Aorta (tissue), 5 donors: ENCODE results near the gene GTF2H3. TPM values are rescaled to one million over a fixed set of nuclear protein-coding genes. Genes with fewer than 3 reads are reported as not detected.
A peak's percentile ranks its signal among the peaks of the same experiment; 100 is the strongest.
"Not testable (repeated sequence)": the region's sequence is repeated elsewhere in the genome, so short reads cannot be mapped to it uniquely, and the experiment has no call there.

Experiments used
- ATAC-seq: fragments of 200-7000 bp; cut with Tn5 transposase; one replicate; pipeline ENCODE4 v1.9.1; 2022; ENCODE audit warnings: moderate library complexity; ENCODE audit not compliant: low FRiP score
- DNase-seq, 2 donors: peaks; one replicate each; pipeline ENCODE4 v3.0.0-alpha.2; 2020
- H3K27ac ChIP-seq, 2 donors: one replicate each; pipeline ENCODE4 v1.5.1; 2013; ENCODE audit warnings: low read length in 2 of 2, mild to moderate bottlenecking in 2 of 2, moderate library complexity in 2 of 2, control low read depth in 1 of 2, inconsistent platforms in 1 of 2, low read depth in 1 of 2
- H3K27me3 ChIP-seq, 2 donors: one replicate each; pipeline ENCODE4 v1.6.1; 2013; ENCODE audit warnings: control low read depth in 1 of 2, low read length in 1 of 2, mild to moderate bottlenecking in 1 of 2, moderate library complexity in 1 of 2; ENCODE audit not compliant: insufficient read depth in 2 of 2, control insufficient read depth in 1 of 2
- H3K36me3 ChIP-seq, 2 donors: one replicate each; pipeline ENCODE4 v1.6.1; 2013; ENCODE audit warnings: control low read depth in 1 of 2, low read length in 1 of 2, mild to moderate bottlenecking in 1 of 2; ENCODE audit not compliant: insufficient read depth in 2 of 2, control insufficient read depth in 1 of 2
- H3K4me1 ChIP-seq, 2 donors: one replicate each; pipeline ENCODE4 v1.6.1; 2013; ENCODE audit warnings: low read length in 2 of 2, control low read depth in 1 of 2, mild to moderate bottlenecking in 1 of 2, moderate library complexity in 1 of 2; ENCODE audit not compliant: insufficient read depth in 2 of 2, control insufficient read depth in 1 of 2
- H3K4me3 ChIP-seq, 2 donors: one replicate each; pipeline ENCODE4 v1.5.1; 2013; ENCODE audit warnings: low read length in 2 of 2, control low read depth in 1 of 2, mild to moderate bottlenecking in 1 of 2
- H3K9me3 ChIP-seq: one replicate; pipeline ENCODE4 v1.6.1; 2013; ENCODE audit warnings: mild to moderate bottlenecking, low read length; ENCODE audit not compliant: control insufficient read depth
- WGBS, 2 donors: extraction: QIAGEN DNeasy Blood & Tissue Kit; methylation state at CpG; one replicate each; pipeline ENCODE4 v1.1.7; 2013; 5-methylcytosine and 5-hydroxymethylcytosine counted together
- intact Hi-C, 2 donors: fragments of 100-400 bp; cut with DNase I; formaldehyde crosslinking; loops; one replicate each; pipeline versions ENCODE4 v1.14.2 to v1.15.0; 2022
- polyA plus RNA-seq, 2 donors: library from polyadenylated mRNA; stranded (reverse); fragments of 200-250 nt; gene quantifications; one replicate each; pipeline ENCODE4 v1.2.3, GENCODE V29; 2013
- total RNA-seq, 2 donors: library from RNA; stranded (reverse); fragmentation: NEBNext Ultra II Directional; extraction: Animal tissue kit (Norgen Biotek cat#: 25700); gene quantifications; one replicate each; pipeline ENCODE4 v1.2.1, GENCODE V29; 2021
- donor health status: healthy with polysubstance abuse.
- donor health status: Bipolar disorder and iron deficiency.
- donor health status: DM: no; HTN: no; CAD: no.
- donor health status: DM: no; HTN: no; CAD: no.
- donor health status: DM: yes; HTN: yes; CAD: no.

The GTF2H3 gene
- total and polyA plus RNA-seq, 4 donors, result 8.5 to 18.1 (median 13.8) TPM

GRCh38 chr12:123602651-123603195, 30.9 kb upstream of the GTF2H3 start:
- peaks cover 0 to 5% of the 10 kb centered on the region in 2 donors for H3K4me1 ChIP-seq
- 14 to 15% methylated on average over 7 of the region's 7 CpGs for WGBS, 2 donors
- ATAC-seq (no peak), DNase-seq (no peak)
- intact Hi-C loops, result no loop called here
- H3K9me3 ChIP-seq, result no peaks in the 10 kb centered on the region
- no peak overlapping the region for H3K27ac ChIP-seq
- no peaks in the 10 kb centered on the region for H3K36me3 ChIP-seq
- no peaks in the 10 kb centered on the region for H3K27me3 ChIP-seq
- H3K4me3 ChIP-seq, result peak overlapping the region; percentile 52 to 86

- H3K4me3 ChIP-seq, H3K9me3 ChIP-seq, ATAC-seq, H3K27ac ChIP-seq, intact Hi-C loops, H3K36me3 ChIP-seq, DNase-seq, H3K27me3 ChIP-seq, H3K4me1 ChIP-seq: not testable (repeated sequence)
- WGBS, 2 donors, result 88 to 89% methylated on average over 11 of the region's 11 CpGs
These were observed 30.1 kb upstream of the GTF2H3 start for GRCh38 chr12:123603495-123603894.

DNA sequence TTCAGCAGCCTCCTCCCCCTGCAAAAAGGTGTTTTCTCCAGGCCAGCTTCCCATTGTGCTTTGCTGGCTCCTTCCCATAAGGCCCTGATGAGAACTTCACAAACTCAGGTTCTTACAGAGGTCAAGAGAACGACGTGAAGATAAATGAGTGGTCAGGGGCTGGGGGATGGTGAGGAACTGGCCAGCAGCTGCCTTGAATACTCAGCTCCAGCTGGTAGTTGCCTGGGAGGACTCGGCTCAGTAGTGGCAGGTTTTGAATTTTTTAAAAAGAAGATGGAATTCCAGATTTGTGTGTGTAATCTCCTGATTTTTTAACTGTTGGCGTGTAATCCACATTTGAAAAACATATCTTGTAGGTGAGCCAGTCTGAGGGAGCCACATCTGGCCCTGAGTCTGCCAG, 25.9 kb upstream of the GTF2H3 start:
- WGBS, 2 donors, result 69 to 71% methylated on average over 4 of the region's 4 CpGs
- no peaks in the 10 kb centered on the region for H3K27me3 ChIP-seq
- DNase-seq, result no peak
- peaks cover 0 to 3% of the 10 kb centered on the region in 2 donors for H3K4me1 ChIP-seq
- intact Hi-C loops, result no loop called here
- H3K27ac ChIP-seq, result no peak overlapping the region
- no peaks in the 10 kb centered on the region for H3K9me3 ChIP-seq
- ATAC-seq, result no peak
- no peak overlapping the region for H3K4me3 ChIP-seq
- H3K36me3 ChIP-seq, result peaks cover 1 to 4% of the 10 kb centered on the region in 2 donors

- no peak overlapping the region for H3K27ac ChIP-seq
- WGBS, 2 donors, result 89 to 91% methylated on average over 8 of the region's 8 CpGs
- ATAC-seq, result no peak
- no peak for DNase-seq
- intact Hi-C loops, result no loop called here
- H3K27me3 ChIP-seq, result no peaks in the 10 kb centered on the region
- H3K36me3 ChIP-seq, result peaks cover 3 to 4% of the 10 kb centered on the region in 2 donors
- H3K9me3 ChIP-seq, result no peaks in the 10 kb centered on the region
- H3K4me1 ChIP-seq, result no peaks in the 10 kb centered on the region
- H3K4me3 ChIP-seq, result no peak overlapping the region
These were observed 25.4 kb upstream of the GTF2H3 start for GRCh38 chr12:123608182-123608581.

- Histone ChIP-seq H3K4me3 (no peak overlapping the region), H3K36me3 (peaks cover 4 to 18% of the 10 kb centered on the region in 2 donors), H3K9me3 (no peaks in the 10 kb centered on the region), H3K27me3 (no peaks in the 10 kb centered on the region), H3K4me1 (no peaks in the 10 kb centered on the region), H3K27ac (no peak overlapping the region)
- 90 to 97% methylated on average over 2 of the region's 2 CpGs for WGBS, 2 donors
- no peak for ATAC-seq
- intact Hi-C loops, result no loop called here
- no peak for DNase-seq
These were observed 19.5 kb upstream of the GTF2H3 start for GRCh38 chr12:123614110-123614509.

DNA sequence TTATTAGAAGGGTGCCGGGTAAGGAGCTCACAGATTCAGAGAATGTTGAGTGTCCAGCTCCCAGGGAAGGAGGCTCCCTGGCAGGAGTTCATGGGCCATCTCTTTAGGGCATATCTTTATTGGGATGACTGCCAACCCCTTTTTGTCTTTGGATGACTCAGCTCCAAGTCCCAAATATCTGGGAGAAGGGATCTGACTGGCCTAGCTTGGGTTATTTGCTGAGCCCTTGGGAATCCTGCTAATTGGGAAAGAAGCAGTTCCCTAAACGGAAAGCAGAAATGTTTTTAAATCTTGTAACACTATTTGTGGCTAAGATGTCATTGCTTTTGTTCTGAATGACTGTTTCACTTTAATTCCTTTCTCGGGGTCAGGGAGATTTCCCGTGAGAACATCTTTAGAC, 19.1 kb upstream of the GTF2H3 start:
- Histone ChIP-seq H3K4me3 (no peak overlapping the region), H3K36me3 (peaks cover 4 to 18% of the 10 kb centered on the region in 2 donors), H3K4me1 (no peaks in the 10 kb centered on the region), H3K27ac (no peak overlapping the region), H3K9me3 (no peaks in the 10 kb centered on the region), H3K27me3 (no peaks in the 10 kb centered on the region)
- ATAC-seq (no peak), DNase-seq (no peak)
- intact Hi-C loops, result no loop called here
- 54 to 58% methylated on average over 4 of the region's 4 CpGs for WGBS, 2 donors

- intact Hi-C loops, result no loop called here
- 85 to 87% methylated on average over 3 of the region's 3 CpGs for WGBS, 2 donors
- H3K36me3 ChIP-seq, result peaks cover 4 to 25% of the 10 kb centered on the region in 2 donors
- no peak overlapping the region for H3K27ac ChIP-seq
- H3K4me1 ChIP-seq, result no peaks in the 10 kb centered on the region
- no peak overlapping the region for H3K4me3 ChIP-seq
- no peaks in the 10 kb centered on the region for H3K27me3 ChIP-seq
- H3K9me3 ChIP-seq, result no peaks in the 10 kb centered on the region
- DNase-seq (no peak), ATAC-seq (no peak)
These were observed 16.5 kb upstream of the GTF2H3 start for GRCh38 chr12:123617144-123617543.

- Histone ChIP-seq H3K9me3 (no peaks in the 10 kb centered on the region), H3K36me3 (peaks cover 4 to 27% of the 10 kb centered on the region in 2 donors), H3K27me3 (no peaks in the 10 kb centered on the region), H3K4me3 (no peak overlapping the region), H3K27ac (no peak overlapping the region), H3K4me1 (no peaks in the 10 kb centered on the region)
- intact Hi-C loops, result no loop called here
- WGBS, 2 donors, result 82 to 83% methylated on average over 13 of the region's 13 CpGs
- ATAC-seq, result no peak
- no peak for DNase-seq
These were observed 16.0 kb upstream of the GTF2H3 start for GRCh38 chr12:123617580-123617979.

- DNase-seq, result no peak
- 71% methylated on average over 8 of the region's 8 CpGs for WGBS, 2 donors
- Histone ChIP-seq H3K4me1 (no peaks in the 10 kb centered on the region), H3K4me3 (no peak overlapping the region), H3K36me3 (peaks cover 4 to 22% of the 10 kb centered on the region in 2 donors), H3K27ac (no peak overlapping the region), H3K9me3 (no peaks in the 10 kb centered on the region), H3K27me3 (no peaks in the 10 kb centered on the region)
- intact Hi-C loops, result no loop called here
- no peak for ATAC-seq
These were observed 12.5 kb upstream of the GTF2H3 start for GRCh38 chr12:123621101-123621500.
